Nucleus accumbens (tissue), 56 donors: ENCODE data around the gene RAB11FIP3.

Experiments
- DNase-seq, 56 donors: peaks; one replicate each; lab custom pipeline; 2025; lab: John Stamatoyannopoulos, UW

Gene RAB11FIP3

DNA sequence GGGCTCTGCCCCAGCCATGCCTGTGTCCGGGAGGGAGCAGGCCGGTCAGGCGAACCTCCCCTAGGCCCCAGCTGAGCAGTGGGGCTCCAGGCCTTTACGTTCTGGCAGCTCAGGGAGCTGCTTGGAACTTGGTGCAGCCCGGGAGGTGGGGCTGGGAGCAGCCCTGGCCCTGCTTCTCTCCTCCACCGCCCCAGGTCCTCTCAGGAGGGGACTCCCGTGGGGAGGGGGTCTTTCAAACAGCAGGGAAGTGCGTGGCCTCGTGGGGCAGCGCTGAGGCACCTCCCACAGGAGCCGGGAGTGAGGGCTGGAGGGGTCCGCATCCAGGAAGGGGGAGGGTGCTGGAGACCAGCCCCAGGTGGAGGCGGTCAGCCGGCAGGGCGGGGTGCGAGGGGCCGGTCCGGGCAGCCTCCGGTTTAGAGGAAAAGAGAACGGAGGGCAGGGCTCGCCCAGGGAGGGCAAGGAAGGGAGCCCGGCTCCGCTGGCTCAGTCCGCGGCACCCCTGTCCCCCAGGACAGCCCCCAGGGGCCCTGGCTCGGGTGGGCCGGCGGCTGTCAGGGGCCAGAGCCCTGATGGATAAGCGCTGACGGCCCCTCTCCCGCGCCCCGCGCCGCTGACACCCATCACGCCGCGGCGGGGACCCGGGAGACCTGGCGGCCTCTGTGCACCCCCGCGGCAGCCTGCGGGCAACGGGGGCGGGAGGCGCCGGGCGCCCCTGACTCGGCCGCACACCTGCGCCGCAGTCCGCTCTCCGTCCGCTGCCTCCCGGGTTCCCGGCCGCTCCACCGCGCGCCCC is 134.2 kb downstream of the RAB11FIP3 start:
- no peak for DNase-seq

DNA sequence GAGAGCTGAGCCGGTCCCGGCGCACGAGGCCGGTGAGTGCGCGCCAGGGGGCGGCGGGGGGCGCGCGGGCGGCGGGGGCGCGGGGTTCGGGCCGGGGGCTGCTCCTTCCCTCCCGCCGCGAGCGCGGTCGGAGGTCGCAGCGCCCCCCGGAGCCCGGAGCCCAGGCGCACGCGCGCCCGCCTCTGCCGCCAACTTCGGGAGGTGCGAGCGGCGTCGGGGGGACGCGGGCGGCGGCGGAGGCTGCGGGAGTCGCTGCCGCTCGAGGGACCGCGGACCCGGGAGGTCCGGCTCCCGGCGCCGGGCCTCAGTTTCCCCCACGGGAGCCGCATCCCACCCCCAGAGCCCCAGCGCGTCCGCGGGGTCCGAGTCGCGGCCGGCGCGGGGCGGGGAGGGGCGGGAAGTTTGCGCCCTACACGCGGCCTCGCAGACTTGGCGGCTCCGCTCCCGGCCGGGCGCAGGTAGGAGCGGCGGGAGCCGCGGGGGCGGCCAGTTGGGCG is 134.8 kb downstream of the RAB11FIP3 start, which contains the start of gene PRR35:
Gene PRR35 (plus strand): TSS at position 191 of the 497 bp plus-strand sequence. CDS start 2,901 bp downstream, outside the sequence.
- no peak for DNase-seq

DNA sequence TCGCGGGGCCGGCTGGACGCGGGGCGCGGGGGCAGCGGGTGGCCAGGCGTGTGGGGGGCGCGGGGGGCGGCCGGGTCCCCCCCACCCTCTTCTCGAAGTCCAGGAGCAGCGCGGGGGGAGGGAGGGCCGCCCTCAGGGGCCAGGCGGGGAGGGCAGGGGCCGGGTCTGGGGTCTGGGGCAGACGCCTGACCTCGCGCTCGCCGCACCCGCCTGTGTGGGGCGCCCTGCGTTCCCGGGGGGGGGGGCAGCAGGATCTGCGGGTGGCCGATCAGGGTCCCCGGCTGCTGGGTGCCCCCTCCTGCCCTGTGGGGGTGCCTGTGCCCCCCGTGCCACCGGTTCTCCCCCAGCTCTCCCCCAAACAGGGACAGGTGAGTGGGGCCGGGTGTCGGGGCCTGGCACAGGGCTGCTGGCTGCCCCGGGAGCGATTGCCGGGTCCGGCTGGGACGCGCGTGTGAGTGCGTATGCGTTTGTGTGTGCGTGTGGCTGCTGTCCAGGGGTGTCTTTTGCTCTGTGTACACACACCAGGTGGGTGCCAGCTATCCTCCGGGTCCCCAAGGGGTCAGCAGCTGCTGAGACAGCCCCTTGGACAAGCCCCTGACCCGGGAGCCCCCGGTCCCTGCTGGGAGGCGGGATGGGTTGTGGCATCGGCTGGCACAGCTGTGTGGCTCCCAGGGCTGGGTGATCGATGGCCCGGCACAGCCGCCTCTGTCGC is 135.4 kb downstream of the RAB11FIP3 start:
- no peak for DNase-seq

DNA sequence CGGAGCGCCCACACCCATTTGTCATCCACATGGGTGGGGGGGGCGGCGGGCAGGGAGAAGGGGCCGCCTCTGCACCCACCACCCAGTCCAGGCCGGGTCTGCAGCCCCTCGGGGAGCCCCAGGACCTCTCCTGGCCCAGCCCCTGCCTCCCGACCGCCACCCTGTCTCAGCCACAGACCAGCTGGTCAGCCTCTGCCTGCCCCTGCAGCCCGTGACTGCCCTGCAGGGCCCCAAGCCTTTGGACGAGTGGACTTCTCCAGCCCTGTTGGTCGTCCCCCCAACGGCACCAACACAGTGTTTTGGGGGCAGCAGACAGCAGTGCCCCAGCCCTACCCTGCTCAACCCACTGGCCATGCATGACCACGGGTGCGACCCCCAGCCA is 136.0 kb downstream of the RAB11FIP3 start:
- DNase-seq: no peak

DNA sequence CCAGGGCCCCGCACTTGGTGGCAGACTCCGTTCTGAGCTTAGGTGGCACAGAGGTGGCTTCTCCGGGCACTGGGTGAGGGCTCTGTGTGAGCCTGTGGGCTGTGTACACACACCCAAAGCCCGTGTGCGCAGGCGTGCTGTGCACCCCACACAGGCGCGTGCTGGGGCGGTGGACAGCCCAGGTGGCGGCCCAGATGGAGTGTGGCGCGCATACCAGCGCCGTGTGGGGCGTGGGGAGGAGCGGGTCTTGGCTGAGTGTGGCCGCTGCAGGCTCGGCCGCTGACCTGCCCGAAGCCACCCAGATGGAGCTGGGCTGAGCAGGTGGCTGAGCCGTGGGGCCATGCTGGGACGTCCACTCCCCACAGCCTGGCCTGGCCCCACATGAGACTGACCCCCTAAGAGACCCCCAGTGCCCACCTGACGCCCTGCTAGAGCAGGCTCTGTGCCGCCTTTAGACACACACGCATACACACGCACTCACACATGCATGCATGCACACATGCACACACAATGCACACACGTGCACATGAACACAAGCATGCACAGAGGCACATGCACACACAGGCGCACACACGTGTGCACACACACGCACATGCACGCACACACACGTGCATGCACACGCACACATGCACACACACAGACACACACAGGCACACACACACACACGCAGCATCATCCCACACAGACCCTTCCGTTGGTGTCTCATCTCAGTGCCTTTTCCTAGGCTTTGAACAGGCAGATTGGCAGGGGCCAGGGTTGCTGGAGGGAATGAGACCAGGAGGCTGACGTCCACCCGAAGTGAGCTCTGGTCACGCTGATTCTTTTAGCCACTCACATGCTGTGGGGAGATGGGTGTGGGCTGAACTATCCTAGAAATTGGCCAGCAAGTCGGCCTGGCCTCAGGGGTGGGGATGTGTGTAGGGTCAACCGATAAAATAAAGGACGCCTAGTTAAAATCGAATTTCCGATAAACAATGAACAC is 136.8 kb downstream of the RAB11FIP3 start:
- no peak for DNase-seq

DNA sequence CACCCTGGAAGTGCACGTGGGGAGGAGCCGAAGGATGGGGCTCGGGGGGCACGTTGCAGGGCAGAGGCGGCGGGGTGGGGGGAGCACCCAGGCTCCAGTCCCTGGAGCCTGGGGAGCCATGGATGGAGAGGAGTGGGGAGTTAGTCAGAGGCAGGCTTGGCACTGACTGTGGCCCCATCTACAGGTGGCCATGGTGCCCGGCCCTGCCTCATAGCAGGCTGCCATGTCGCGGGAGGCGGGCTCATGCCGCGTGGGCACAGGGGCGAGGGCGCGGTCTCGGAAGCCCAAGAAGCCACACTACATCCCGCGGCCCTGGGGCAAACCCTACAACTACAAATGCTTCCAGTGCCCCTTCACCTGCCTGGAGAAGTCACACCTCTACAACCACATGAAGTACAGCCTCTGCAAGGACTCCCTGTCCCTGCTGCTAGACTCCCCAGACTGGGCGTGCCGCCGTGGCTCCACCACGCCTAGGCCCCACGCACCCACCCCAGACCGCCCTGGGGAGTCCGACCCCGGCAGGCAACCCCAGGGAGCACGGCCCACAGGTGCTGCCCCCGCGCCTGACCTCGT is 137.7 kb downstream of the RAB11FIP3 start:
- no peak for DNase-seq

DNA sequence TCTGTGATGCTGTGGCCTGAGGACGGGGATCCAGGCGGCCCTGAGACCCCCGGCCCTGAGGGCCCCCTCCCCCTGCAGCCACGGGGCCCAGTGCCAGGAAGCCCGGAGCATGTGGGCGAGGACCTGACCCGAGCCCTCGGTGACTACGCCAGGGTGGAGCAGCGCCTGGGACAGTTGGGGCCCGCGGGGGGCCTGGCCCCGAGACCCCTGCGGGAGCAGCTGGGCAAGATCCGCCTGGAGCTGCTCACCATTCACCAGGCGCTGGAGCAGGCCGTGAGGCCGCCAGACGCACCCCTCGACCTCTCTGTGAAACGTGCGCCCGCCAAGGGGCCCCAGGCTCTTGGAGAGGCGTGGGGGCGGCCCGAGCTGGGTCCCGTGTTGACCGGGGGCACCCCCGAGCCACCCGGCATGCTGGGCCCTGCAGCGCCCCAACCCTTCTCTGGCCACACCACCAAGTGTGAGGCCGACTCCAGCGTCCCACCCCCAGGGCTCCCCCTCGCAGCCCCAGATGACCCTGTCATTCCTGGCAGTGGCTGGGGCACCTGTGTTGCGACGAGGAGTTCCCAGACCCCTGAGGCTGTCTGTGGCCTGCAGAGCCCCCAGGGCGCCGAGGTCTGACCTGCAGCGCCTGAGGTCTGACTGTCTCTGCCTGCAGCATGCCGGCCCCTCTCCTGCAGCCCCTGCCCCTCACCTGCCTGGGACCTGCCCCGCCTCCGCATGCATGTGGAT is 139.4 kb downstream of the RAB11FIP3 start:
- no peak for DNase-seq

DNA sequence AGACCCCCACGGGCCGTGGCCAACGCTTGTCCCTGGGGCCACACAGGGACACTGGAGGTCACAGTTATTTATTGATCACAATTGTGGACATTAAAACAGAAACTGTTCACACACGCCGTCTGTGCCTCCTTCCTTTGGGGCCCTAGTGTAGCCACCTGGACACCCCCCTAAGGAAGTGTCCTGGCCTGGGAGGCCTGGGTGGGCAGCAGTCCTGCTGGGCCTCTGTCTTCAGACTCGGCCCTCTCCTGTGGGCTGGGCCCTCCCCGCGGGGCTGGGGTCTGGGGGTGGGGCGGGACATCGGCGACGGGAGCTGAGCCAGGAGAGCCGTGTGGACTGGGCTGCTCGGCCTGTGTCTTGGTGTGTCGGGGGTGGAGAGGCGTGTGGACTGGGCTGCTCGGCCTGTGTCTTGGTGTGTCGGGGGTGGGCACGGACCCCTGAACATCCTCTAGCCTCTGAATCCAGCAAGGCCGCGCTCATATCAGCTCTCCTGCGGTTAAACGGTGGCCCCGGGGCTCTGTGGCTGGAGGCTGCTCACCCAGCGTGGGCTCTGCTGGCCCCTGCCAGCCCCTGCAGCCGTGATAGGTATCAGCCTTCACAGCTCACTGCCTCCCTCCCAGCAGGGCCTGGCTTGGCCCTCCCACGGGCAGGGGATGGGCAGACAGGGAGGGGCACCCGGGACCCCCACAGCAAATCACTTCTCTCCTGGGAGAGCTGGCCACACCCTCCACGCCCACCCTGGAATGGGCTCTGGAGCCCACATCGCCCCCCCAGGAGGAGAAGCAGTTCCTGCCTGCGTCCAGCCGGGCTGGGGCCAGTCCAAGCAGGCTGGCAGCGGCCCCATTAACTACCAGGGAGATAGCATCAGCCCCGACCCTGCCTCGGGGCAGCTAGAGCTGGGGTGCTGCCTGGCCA is 140.2 kb downstream of the RAB11FIP3 start:
- no peak for DNase-seq

DNA sequence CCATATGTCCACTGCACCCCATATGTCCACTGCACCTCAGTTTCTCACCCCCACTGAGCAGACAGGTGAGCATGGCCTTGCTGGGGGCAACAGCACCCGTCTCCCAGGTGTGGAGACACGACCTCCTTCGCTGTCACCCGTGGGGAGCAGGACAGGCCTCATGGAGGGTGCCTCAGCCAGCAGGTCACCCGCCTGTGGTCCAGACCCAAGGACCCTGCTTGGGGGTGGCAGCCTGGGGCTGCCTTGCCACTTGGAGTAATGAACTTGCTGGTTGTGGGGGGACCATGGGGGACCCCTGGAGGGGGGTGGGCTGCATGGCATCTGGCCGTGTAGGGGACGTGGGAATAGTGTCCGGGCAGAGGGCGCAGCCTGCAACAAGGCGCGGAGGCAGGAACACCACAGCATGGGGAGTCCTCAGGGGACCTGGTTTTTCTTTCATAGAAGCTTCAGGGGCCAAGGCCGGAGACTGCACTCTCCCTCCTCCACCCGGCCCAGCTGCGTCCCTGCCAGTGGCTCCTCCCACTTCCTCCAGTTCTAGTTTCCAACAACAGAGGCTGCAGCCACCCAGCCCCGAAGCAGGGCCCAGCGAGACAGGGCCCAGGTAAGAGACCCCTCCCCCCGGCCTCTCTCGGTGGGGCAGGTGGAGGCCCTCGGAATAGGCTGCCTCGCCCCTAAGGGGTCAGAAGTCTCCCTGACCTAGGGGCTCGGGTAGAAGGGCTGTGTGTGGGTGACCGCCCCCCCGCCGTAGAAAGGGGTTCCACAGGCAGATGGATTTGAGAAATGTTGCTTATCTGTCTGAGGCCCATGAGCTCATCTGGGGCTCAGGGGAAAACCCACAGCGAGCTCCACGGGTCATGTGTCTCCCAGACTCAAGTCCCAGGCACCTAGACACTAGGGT is 141.3 kb downstream of the RAB11FIP3 start, which contains the start of gene NHLRC4:
Gene NHLRC4 (plus strand): TSS at position 531 of the 898 bp plus-strand sequence. CDS start 1,043 bp downstream, outside the sequence.
- peak in 1 of 56 donors; percentile 31 for DNase-seq

DNA sequence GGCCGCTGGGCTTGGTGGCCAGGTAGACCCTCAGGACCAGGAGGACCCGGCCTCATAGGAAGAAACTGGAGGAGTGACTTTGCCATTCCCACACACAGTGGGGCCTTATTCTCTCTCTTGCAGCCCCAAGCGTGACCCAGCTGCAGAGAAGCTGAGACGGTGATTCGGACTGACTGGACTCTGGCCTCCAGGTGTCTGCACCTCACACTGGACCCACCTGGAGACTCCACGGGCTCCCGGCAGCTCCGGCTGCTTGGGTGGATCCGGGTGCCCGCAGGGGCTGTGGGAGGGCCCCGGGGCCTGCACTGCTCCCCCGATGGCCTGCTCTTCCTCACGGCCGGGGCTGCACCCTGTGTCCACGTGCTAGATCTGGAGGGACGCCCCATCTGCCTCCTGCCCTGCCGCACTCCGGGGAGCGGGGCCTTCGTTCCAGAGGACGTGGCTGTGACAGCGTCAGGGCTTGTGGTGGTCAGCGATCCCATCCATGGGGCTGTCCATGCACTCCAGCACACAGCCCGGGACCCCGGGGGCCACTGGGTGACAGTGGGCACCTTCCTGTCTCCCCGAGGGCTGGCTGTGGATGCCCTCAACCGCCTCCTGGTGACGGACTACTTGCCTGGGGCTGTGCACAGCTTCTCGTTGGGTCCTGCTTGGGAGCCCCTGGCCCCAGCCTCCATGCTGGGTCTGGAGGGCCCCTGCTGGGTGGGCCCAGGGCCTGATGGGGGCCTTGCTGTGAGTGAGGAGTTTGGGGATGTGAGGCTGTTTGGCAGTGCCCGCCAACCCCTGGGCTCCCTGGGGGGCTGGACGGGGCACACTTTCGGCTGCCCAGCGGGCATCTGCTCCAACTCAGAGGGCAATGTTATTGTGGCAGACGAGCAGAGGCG is 142.2 kb downstream of the RAB11FIP3 start:
- DNase-seq: no peak

DNA sequence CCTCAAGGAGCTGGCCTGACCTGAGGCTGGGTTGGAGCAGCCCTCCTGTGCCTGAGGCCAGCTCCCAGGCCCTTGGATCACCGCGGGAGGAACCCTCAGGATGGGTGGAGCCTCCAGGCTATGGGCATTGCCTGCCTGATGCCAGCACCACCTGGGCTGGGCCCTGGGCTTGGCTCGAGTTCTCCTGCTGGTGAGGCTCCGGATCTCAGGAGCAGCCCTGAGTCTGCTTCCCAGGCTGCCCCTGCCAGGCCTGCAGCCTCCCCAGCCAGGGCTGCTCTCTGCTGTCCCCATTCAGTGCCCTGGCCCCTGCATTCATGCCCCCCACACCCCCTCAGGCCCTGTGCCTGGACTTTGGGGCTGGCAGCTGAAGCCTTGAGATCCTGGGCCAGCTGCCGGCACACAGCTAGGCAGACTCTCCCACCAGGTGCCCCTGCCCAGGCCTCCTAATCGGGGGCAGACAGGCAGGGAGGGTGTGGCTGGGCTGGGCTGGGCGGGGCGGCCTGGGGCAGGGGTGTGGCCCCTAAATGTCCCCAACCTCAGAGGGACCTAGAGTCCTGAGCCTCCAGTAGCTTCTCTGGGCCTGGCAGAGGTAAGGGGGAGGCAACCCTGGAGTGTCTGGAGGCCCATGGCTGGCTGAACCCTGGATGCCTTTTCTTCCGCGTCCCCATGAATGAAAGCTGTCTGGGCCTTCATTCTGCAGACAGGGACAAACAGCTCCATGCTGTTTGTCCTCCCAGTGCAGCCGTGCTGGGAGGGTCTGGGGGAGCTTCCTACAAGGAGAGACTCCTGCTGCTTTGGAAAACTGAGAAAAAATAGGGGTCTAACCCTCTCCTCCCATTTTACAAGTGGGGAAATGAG is 143.2 kb downstream of the RAB11FIP3 start:
- DNase-seq: no peak

DNA sequence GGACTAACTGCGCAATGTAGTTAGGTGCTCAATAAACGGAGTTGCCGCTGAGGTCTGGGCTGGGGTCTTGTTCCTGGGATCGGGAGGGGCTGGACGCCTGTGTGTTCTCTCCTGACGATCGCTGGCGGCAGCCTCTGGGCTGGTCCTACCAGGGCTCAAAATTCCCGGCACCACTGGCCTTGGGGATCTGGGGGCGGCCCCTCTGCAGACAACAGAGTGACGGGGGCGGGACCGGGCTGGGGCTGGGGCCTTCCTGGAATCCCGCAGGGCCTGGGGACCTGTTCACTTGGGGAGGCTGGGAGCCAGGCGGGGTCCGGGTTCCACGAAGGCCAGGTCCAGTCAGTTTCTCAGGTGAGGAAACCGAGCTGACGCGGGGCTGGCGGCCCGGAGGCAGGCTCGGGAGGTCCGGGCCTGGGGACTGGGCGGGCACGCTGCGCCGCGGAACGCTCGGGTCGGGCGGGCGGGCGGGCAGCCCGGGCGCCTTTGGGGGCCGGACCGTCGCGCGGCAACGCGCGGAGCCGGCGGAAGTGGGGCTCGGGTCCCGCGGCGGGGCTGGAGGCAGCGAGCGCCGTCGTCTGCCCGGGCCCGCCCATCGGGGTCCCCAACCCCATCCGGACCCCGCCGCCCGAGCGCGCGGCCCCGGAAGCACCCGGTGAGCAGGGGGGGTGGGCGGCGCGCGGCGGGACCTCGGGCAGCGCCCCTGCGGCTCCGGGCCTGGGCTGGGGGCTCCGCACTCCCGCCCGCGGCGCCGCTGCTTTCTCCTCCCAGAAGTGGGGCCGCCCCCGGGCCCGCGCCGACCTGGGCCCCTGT is 144.2 kb downstream of the RAB11FIP3 start, which contains the start of gene PIGQ:
Gene PIGQ (plus strand): TSS at position 524 of the 810 bp plus-strand sequence. CDS start 4,107 bp downstream, outside the sequence.
- peak in 48 of 56 donors; percentile 8 to 82 (median 48) for DNase-seq
